A673 (cell line): ENCODE data around the gene HEBP2. TPM values are rescaled to one million over a fixed set of nuclear protein-coding genes. Genes with fewer than 3 reads are reported as not detected.

ENCODE experiments used
- BruUV-seq: library from RNA; stranded (reverse); fragments of 400-500 nt; replicated peaks from 2 replicates; lab custom pipeline; 2021; lab: Mats Ljungman, UMichigan
- CTCF ChIA-PET: fragments of 300-600 bp; sonication (Branson Sonifier 250); formaldehyde crosslinking; loops from one replicate; lab custom pipeline; 2022; ENCODE audit warnings: antibody characterized with exemption; lab: Charles Lee
- POLR2A ChIA-PET: fragments of 300-600 bp; sonication (Branson Sonifier 250); formaldehyde crosslinking; loops from one replicate; lab custom pipeline; 2022; ENCODE audit warnings: antibody characterized with exemption; ENCODE audit not compliant: low non-redundant PET; lab: Charles Lee
- DNase-seq: peaks from one replicate; pipeline ENCODE4 v3.0.0-alpha.2; 2015; ENCODE audit warnings: low spot score
- H3K27ac ChIP-seq: fragments of 200-600 bp; sonication (generic); 2 replicates; pipeline ENCODE4 v1.5.1; 2016; ENCODE audit warnings: mixed run types, low read depth, mild to moderate bottlenecking, mixed read lengths, antibody characterized with exemption, low read length; ENCODE audit not compliant: poor library complexity, severe bottlenecking
- H3K27me3 ChIP-seq: fragments of 200-600 bp; sonication (generic); replicated peaks from 2 replicates; pipeline ENCODE4 v1.6.1; 2017; ENCODE audit warnings: mixed run types, low read depth, mild to moderate bottlenecking, mixed read lengths, antibody characterized with exemption, low read length; ENCODE audit not compliant: insufficient read depth, poor library complexity
- H3K36me3 ChIP-seq: fragments of 200-600 bp; sonication (generic); 2 replicates; pipeline ENCODE4 v1.6.1; 2016; ENCODE audit warnings: mixed run types, mild to moderate bottlenecking, mixed read lengths, antibody characterized with exemption, low read length; ENCODE audit not compliant: insufficient read depth, poor library complexity, severe bottlenecking
- H3K4me1 ChIP-seq: fragments of 200-600 bp; sonication (generic); 2 replicates; pipeline ENCODE4 v1.6.1; 2017; ENCODE audit warnings: mixed run types, mild to moderate bottlenecking, mixed read lengths, antibody characterized with exemption, low read length; ENCODE audit not compliant: insufficient read depth, poor library complexity, severe bottlenecking
- H3K4me3 ChIP-seq: fragments of 200-600 bp; sonication (generic); 2 replicates; pipeline ENCODE4 v1.5.1; 2016; ENCODE audit warnings: low read depth, mixed run types, mild to moderate bottlenecking, mixed read lengths, low read length; ENCODE audit not compliant: poor library complexity, severe bottlenecking
- H3K9me3 ChIP-seq: fragments of 200-600 bp; sonication (generic); 2 replicates; pipeline ENCODE4 v1.6.1; 2016; ENCODE audit warnings: mixed run types, low read depth, mild to moderate bottlenecking, mixed read lengths, antibody characterized with exemption, low read length; ENCODE audit not compliant: poor library complexity, severe bottlenecking
- CTCF ChIP-seq: fragments of 300-800, 200-600 bp; sonication (generic); conservative IDR thresholded peaks from 2 replicates; pipeline ENCODE4 v1.5.1; 2017; ENCODE audit warnings: low read depth, mild to moderate bottlenecking, antibody characterized with exemption, low read length, moderate library complexity, mixed read lengths
- EZH2 ChIP-seq: fragments of 200-600 bp; sonication (generic); IDR thresholded peaks from 2 replicates; pipeline ENCODE4 v1.6.1; 2017; ENCODE audit warnings: borderline replicate concordance, low read depth, mild to moderate bottlenecking, mixed read lengths, antibody characterized with exemption, low read length; ENCODE audit not compliant: poor library complexity, severe bottlenecking
- intact Hi-C: fragments of 100-400 bp; cut with micrococcal nuclease; formaldehyde crosslinking; loops from one replicate; pipeline ENCODE4 v1.10.0; 2022; ENCODE audit not compliant: unreplicated experiment
- total RNA-seq: library from RNA; stranded (reverse); gene quantifications from 2 replicates; pipeline ENCODE4 v1.2.3, GENCODE V29; 2021

Gene HEBP2
- total RNA-seq, 1 experiment from 2014 or later, result 8.7 TPM

GRCh38 chr6:138370631-138371451 is 33.2 kb upstream of the HEBP2 start:
- H3K9me3 ChIP-seq, result no peaks in the 10 kb centered on the region
- CTCF ChIA-PET, result no interaction called here
- no peak overlapping the region for H3K4me3 ChIP-seq
- no peak for DNase-seq
- POLR2A ChIA-PET, result no interaction called here
- no TSS peak for BruUV-seq
- intact Hi-C loops, result no loop called here
- TF ChIP-seq EZH2 (no peak), CTCF (no peak)
- H3K27ac ChIP-seq, result no peak overlapping the region
- no peaks in the 10 kb centered on the region for H3K36me3 ChIP-seq
- peaks cover 7% of the 10 kb centered on the region for H3K4me1 ChIP-seq
- H3K27me3 ChIP-seq, result no peaks in the 10 kb centered on the region

- Histone ChIP-seq H3K9me3 (no peaks in the 10 kb centered on the region), H3K4me1 (peaks cover 7% of the 10 kb centered on the region), H3K36me3 (no peaks in the 10 kb centered on the region), H3K27ac (no peak overlapping the region), H3K4me3 (no peak overlapping the region), H3K27me3 (no peaks in the 10 kb centered on the region)
- ChIA-PET POLR2A (no interaction called here), CTCF (no interaction called here)
- intact Hi-C loops, result no loop called here
- BruUV-seq, result no TSS peak
- no peak for TF ChIP-seq EZH2
- no peak for TF ChIP-seq CTCF
- DNase-seq, result no peak
Observed at GRCh38 chr6:138371452-138371711, 32.6 kb upstream of the HEBP2 start.

- ChIA-PET POLR2A (no interaction called here), CTCF (interaction anchor here (1.0 kb wide), 1 partner anchor 23 kb away, joined by 3 read pairs; no protein-coding TSS in a partner anchor)
- no peaks in the 10 kb centered on the region for H3K27me3 ChIP-seq
- no peak for DNase-seq
- H3K9me3 ChIP-seq, result no peaks in the 10 kb centered on the region
- H3K4me1 ChIP-seq, result peaks cover 7% of the 10 kb centered on the region
- no peaks in the 10 kb centered on the region for H3K36me3 ChIP-seq
- TF ChIP-seq CTCF (no peak), EZH2 (no peak)
- no peak overlapping the region for H3K4me3 ChIP-seq
- intact Hi-C loops, result no loop called here
- no peak overlapping the region for H3K27ac ChIP-seq
- no TSS peak for BruUV-seq
Observed at GRCh38 chr6:138371720-138372119, 32.3 kb upstream of the HEBP2 start.
